Measurements from ENCODE around the gene CACFD1.

GRCh38 chr9:133476941-133477340 is 17.2 kb downstream of the CACFD1 start:
- TF ChIP-seq CTCF (IDR thresholded peaks at IDR 0.05) (no peak), EP300 (IDR thresholded peaks at IDR 0.05) (no peak), POLR2AphosphoS5 (IDR thresholded peaks at IDR 0.05) (no peak), POLR2A (IDR thresholded peaks at IDR 0.05) (no peak)

Measured in sigmoid colon (tissue), 4 donors.